Measurements from ENCODE around the gene CAB39L. TPM values are rescaled to one million over a fixed set of nuclear protein-coding genes. Genes with fewer than 3 reads are reported as not detected.

CAB39L gene
- total and polyA plus RNA-seq, 2 donors from 2014 or later: 11.0 to 16.0 TPM

GRCh38 chr13:49404703-49405020 lies 39.2 kb downstream of the CAB39L start:
- intact Hi-C loops (cut with DNase I): no loop called here
- H3K27me3 ChIP-seq (ENCODE audit: control insufficient read depth, insufficient read depth, low read length): no peaks in the 10 kb centered on the region
- H3K9ac ChIP-seq (ENCODE audit: low read length in 3 of 3): no peak overlapping the region
- H3K27ac ChIP-seq (ENCODE audit: low read depth in 2 of 2, low read length in 2 of 2): no peak overlapping the region
- H3K4me3 ChIP-seq (ENCODE audit: low read length in 3 of 3): no peak overlapping the region
- FAIRE-seq: no peak
- no peak for DNase-seq
- peaks cover 0 to 2% (median 0%) of the 10 kb centered on the region in 3 donors for H3K9me3 ChIP-seq (ENCODE audit: control insufficient read depth in 2 of 3, insufficient read depth in 1 of 3, low read length in 3 of 3)
- no peaks in the 10 kb centered on the region for H3K36me3 ChIP-seq (ENCODE audit: control insufficient read depth in 2 of 3, insufficient read depth in 3 of 3, low read length in 3 of 3)
- TF ChIP-seq, protein P1, sequence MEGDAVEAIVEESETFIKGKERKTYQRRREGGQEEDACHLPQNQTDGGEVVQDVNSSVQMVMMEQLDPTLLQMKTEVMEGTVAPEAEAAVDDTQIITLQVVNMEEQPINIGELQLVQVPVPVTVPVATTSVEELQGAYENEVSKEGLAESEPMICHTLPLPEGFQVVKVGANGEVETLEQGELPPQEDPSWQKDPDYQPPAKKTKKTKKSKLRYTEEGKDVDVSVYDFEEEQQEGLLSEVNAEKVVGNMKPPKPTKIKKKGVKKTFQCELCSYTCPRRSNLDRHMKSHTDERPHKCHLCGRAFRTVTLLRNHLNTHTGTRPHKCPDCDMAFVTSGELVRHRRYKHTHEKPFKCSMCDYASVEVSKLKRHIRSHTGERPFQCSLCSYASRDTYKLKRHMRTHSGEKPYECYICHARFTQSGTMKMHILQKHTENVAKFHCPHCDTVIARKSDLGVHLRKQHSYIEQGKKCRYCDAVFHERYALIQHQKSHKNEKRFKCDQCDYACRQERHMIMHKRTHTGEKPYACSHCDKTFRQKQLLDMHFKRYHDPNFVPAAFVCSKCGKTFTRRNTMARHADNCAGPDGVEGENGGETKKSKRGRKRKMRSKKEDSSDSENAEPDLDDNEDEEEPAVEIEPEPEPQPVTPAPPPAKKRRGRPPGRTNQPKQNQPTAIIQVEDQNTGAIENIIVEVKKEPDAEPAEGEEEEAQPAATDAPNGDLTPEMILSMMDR (IDR thresholded peaks at IDR 0.05; ENCODE audit: borderline replicate concordance, extremely low read depth, insufficient read depth): no peak
- no peaks in the 10 kb centered on the region for H3K4me1 ChIP-seq (ENCODE audit: control insufficient read depth in 2 of 3, insufficient read depth in 2 of 3, low read depth in 1 of 3, low read length in 3 of 3)

- Histone ChIP-seq H3K9me3 (ENCODE audit: control insufficient read depth in 2 of 3, insufficient read depth in 1 of 3, low read length in 3 of 3) (peaks cover 0 to 2% (median 0%) of the 10 kb centered on the region in 3 donors), H3K4me1 (ENCODE audit: control insufficient read depth in 2 of 3, insufficient read depth in 2 of 3, low read depth in 1 of 3, low read length in 3 of 3) (no peaks in the 10 kb centered on the region), H3K36me3 (ENCODE audit: control insufficient read depth in 2 of 3, insufficient read depth in 3 of 3, low read length in 3 of 3) (no peaks in the 10 kb centered on the region), H3K27me3 (ENCODE audit: control insufficient read depth, insufficient read depth, low read length) (no peaks in the 10 kb centered on the region), H3K9ac (ENCODE audit: low read length in 3 of 3) (no peak overlapping the region), H3K27ac (ENCODE audit: low read depth in 2 of 2, low read length in 2 of 2) (no peak overlapping the region), H3K4me3 (ENCODE audit: low read length in 3 of 3) (no peak overlapping the region)
- DNase-seq (no peak), FAIRE-seq (no peak)
- TF ChIP-seq, protein P1 (IDR thresholded peaks at IDR 0.05; ENCODE audit: borderline replicate concordance, extremely low read depth, insufficient read depth): no peak
- intact Hi-C loops (cut with DNase I): no loop called here
These were observed 39.7 kb downstream of the CAB39L start for GRCh38 chr13:49403996-49404702.

DNA sequence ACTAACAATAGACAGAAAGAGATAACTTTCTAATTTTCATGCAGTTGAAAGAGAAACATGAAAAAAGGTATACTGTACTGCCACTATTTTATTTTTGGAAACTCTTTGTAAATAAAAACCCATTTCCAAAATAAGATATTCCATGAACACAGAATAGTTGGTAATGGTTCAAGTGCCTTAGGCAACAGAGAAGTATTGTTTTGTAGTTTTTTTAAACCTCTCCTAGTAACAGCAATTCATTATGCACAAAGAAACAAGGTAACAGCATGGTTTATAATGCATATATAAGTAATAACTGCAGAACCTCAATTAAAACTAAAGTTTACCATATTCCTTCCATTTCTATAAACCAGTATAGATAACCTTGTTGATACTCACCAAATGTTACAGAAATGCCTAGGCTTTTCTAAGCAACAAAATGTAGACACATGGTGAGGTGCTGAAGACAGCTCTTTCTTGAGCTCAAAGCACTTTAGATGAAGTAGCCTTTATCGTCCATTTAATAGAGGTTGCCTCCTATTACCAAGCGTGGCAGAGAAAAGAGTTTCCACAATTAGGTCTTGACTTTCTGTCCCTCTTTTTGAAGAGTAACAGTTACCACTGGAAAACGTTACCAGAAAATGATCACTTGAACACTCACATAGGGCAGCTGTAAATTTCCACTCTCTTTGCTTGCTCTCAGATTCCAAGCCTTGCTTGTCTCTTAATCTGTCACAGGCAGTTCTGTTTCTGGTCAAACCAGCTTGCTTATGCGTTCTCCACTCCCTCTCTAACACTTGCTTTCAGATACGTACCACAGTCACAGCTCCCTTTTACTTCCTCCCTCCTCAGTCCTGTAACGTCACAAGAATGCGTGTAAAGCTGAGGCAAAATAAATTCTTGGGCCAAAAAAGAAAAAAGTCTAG lies 42.9 kb downstream of the CAB39L start:
- TF ChIP-seq, protein P1 (IDR thresholded peaks at IDR 0.05; ENCODE audit: borderline replicate concordance, extremely low read depth, insufficient read depth): no peak
- no peaks in the 10 kb centered on the region for H3K27me3 ChIP-seq (ENCODE audit: control insufficient read depth, insufficient read depth, low read length)
- no peaks in the 10 kb centered on the region for H3K4me1 ChIP-seq (ENCODE audit: control insufficient read depth in 2 of 3, insufficient read depth in 2 of 3, low read depth in 1 of 3, low read length in 3 of 3)
- no peaks in the 10 kb centered on the region for H3K36me3 ChIP-seq (ENCODE audit: control insufficient read depth in 2 of 3, insufficient read depth in 3 of 3, low read length in 3 of 3)
- H3K9ac ChIP-seq (ENCODE audit: low read length in 3 of 3): peak overlapping the region; percentile 7 to 52 (median 28)
- DNase-seq (peak in 2 of 5 donors; percentile 75 to 80), FAIRE-seq (peak; percentile 52)
- H3K9me3 ChIP-seq (ENCODE audit: control insufficient read depth in 2 of 3, insufficient read depth in 1 of 3, low read length in 3 of 3): peaks cover 0 to 2% (median 0%) of the 10 kb centered on the region in 3 donors
- intact Hi-C loops (cut with DNase I): no loop called here
- H3K27ac ChIP-seq (ENCODE audit: low read depth in 2 of 2, low read length in 2 of 2): peak overlapping the region; percentile 63 to 68
- peak overlapping the region; percentile 40 to 68 (median 58) for H3K4me3 ChIP-seq (ENCODE audit: low read length in 3 of 3)
